ENCODE results near the gene MGAT4A.

Gene MGAT4A

GRCh38 chr2:98588880-98589431, 142.0 kb downstream of the MGAT4A start:
- Histone ChIP-seq H3K9me3 (replicated peaks in 1 of 2; ENCODE audit: control insufficient read depth in 2 of 2, insufficient read depth in 1 of 2, low read depth in 1 of 2, low read length in 2 of 2) (peaks cover 4 to 5% of the 10 kb centered on the region in 2 donors), H4K91ac (ENCODE audit: low read depth, low read length, poor library complexity) (no peak overlapping the region), H3K4ac (ENCODE audit: low read length) (no peak overlapping the region), H3K23ac (ENCODE audit: low read depth, low read length, poor library complexity) (no peak overlapping the region), H2AFZ (ENCODE audit: low read length) (no peak overlapping the region), H3K36me3 (replicated peaks in 1 of 2; ENCODE audit: control insufficient read depth in 2 of 2, insufficient read depth in 2 of 2, low read length in 2 of 2) (peaks cover 8 to 40% of the 10 kb centered on the region in 2 donors), H3K14ac (ENCODE audit: low read length) (no peak overlapping the region), H3K9ac (ENCODE audit: low read depth, low read length, poor library complexity) (no peak overlapping the region), H2BK5ac (ENCODE audit: low read length) (no peak overlapping the region), H3K4me3 (ENCODE audit: low read length in 2 of 2) (no peak overlapping the region), H3K18ac (ENCODE audit: low read length) (no peak overlapping the region), H3K4me2 (ENCODE audit: insufficient read depth, low read length, poor library complexity, severe bottlenecking) (no peak overlapping the region), H2BK120ac (ENCODE audit: low read depth, low read length) (no peak overlapping the region), H3K4me1 (ENCODE audit: control insufficient read depth in 2 of 2, insufficient read depth in 1 of 2, low read depth in 1 of 2, low read length in 2 of 2) (peaks cover 0 to 2% of the 10 kb centered on the region in 2 donors), H3K27me3 (ENCODE audit: control insufficient read depth in 3 of 3, insufficient read depth in 3 of 3, low read depth in 1 of 3, low read length in 3 of 3) (no peaks in the 10 kb centered on the region), H2BK15ac (ENCODE audit: low read length) (no peak overlapping the region), H3K27ac (replicated peaks; ENCODE audit: low read length) (no peak overlapping the region), H2AK5ac (ENCODE audit: low read depth, low read length) (no peak overlapping the region), H2BK12ac (ENCODE audit: low read length) (no peak overlapping the region), H4K8ac (ENCODE audit: low read depth, low read length) (no peak overlapping the region), H3K79me1 (ENCODE audit: low read depth, low read length) (no peaks in the 10 kb centered on the region)
- DNase-seq (ENCODE audit: low spot score), result no peak
- no CpG with 5 or more reads among the region's 4 CpGs for WGBS, 2 donors (ENCODE audit: extremely low coverage in 2 of 2, insufficient read length in 2 of 2, insufficient replicate concordance in 1 of 2)

GRCh38 chr2:98586551-98587140, 144.3 kb downstream of the MGAT4A start:
- Histone ChIP-seq H2AFZ (ENCODE audit: low read length) (no peak overlapping the region), H3K18ac (ENCODE audit: low read length) (no peak overlapping the region), H3K4ac (ENCODE audit: low read length) (no peak overlapping the region), H3K36me3 (replicated peaks in 1 of 2; ENCODE audit: control insufficient read depth in 2 of 2, insufficient read depth in 2 of 2, low read length in 2 of 2) (peaks cover 15 to 61% of the 10 kb centered on the region in 2 donors), H3K79me1 (ENCODE audit: low read depth, low read length) (no peaks in the 10 kb centered on the region), H3K4me3 (ENCODE audit: low read length in 2 of 2) (no peak overlapping the region), H3K9ac (ENCODE audit: low read depth, low read length, poor library complexity) (peak overlapping the region; percentile 60), H2AK5ac (ENCODE audit: low read depth, low read length) (no peak overlapping the region), H3K4me1 (ENCODE audit: control insufficient read depth in 2 of 2, insufficient read depth in 1 of 2, low read depth in 1 of 2, low read length in 2 of 2) (peaks cover 0 to 6% of the 10 kb centered on the region in 2 donors), H3K9me3 (replicated peaks in 1 of 2; ENCODE audit: control insufficient read depth in 2 of 2, insufficient read depth in 1 of 2, low read depth in 1 of 2, low read length in 2 of 2) (no peaks in the 10 kb centered on the region), H3K23ac (ENCODE audit: low read depth, low read length, poor library complexity) (peak overlapping the region; percentile 38), H2BK15ac (ENCODE audit: low read length) (no peak overlapping the region), H2BK120ac (ENCODE audit: low read depth, low read length) (no peak overlapping the region), H3K4me2 (ENCODE audit: insufficient read depth, low read length, poor library complexity, severe bottlenecking) (no peak overlapping the region), H3K14ac (ENCODE audit: low read length) (no peak overlapping the region), H4K91ac (ENCODE audit: low read depth, low read length, poor library complexity) (no peak overlapping the region), H2BK12ac (ENCODE audit: low read length) (no peak overlapping the region), H2BK5ac (ENCODE audit: low read length) (no peak overlapping the region), H3K27me3 (ENCODE audit: control insufficient read depth in 3 of 3, insufficient read depth in 3 of 3, low read depth in 1 of 3, low read length in 3 of 3) (no peaks in the 10 kb centered on the region), H4K8ac (ENCODE audit: low read depth, low read length) (no peak overlapping the region), H3K27ac (replicated peaks; ENCODE audit: low read length) (no peak overlapping the region)
- no CpG with 5 or more reads among the region's 6 CpGs for WGBS, 2 donors (ENCODE audit: extremely low coverage in 2 of 2, insufficient read length in 2 of 2, insufficient replicate concordance in 1 of 2)
- DNase-seq (ENCODE audit: low spot score), result no peak

- no peak overlapping the region for H4K8ac ChIP-seq (ENCODE audit: low read depth, low read length)
- peaks cover 0 to 6% of the 10 kb centered on the region in 2 donors for H3K4me1 ChIP-seq (ENCODE audit: control insufficient read depth in 2 of 2, insufficient read depth in 1 of 2, low read depth in 1 of 2, low read length in 2 of 2)
- H2BK12ac ChIP-seq (ENCODE audit: low read length), result no peak overlapping the region
Measured at GRCh38 chr2:98585386-98585785, 145.5 kb downstream of the MGAT4A start.

GRCh38 chr2:98583816-98584618, 146.9 kb downstream of the MGAT4A start:
- H3K9ac ChIP-seq (ENCODE audit: low read depth, low read length, poor library complexity), result no peak overlapping the region
- H4K91ac ChIP-seq (ENCODE audit: low read depth, low read length, poor library complexity), result no peak overlapping the region
- no peak overlapping the region for H2BK12ac ChIP-seq (ENCODE audit: low read length)
- no peaks in the 10 kb centered on the region for H3K79me1 ChIP-seq (ENCODE audit: low read depth, low read length)
- H3K4me3 ChIP-seq (ENCODE audit: low read length in 2 of 2), result no peak overlapping the region
- H3K18ac ChIP-seq (ENCODE audit: low read length), result no peak overlapping the region
- no peaks in the 10 kb centered on the region for H3K27me3 ChIP-seq (ENCODE audit: control insufficient read depth in 3 of 3, insufficient read depth in 3 of 3, low read depth in 1 of 3, low read length in 3 of 3)
- H2AFZ ChIP-seq (ENCODE audit: low read length), result no peak overlapping the region
- no peak overlapping the region for H4K8ac ChIP-seq (ENCODE audit: low read depth, low read length)
- no peaks in the 10 kb centered on the region for H3K9me3 ChIP-seq (replicated peaks in 1 of 2; ENCODE audit: control insufficient read depth in 2 of 2, insufficient read depth in 1 of 2, low read depth in 1 of 2, low read length in 2 of 2)
- H3K27ac ChIP-seq (replicated peaks; ENCODE audit: low read length), result no peak overlapping the region
- H3K4me1 ChIP-seq (ENCODE audit: control insufficient read depth in 2 of 2, insufficient read depth in 1 of 2, low read depth in 1 of 2, low read length in 2 of 2), result peaks cover 0 to 6% of the 10 kb centered on the region in 2 donors
- no peak overlapping the region for H3K23ac ChIP-seq (ENCODE audit: low read depth, low read length, poor library complexity)
- DNase-seq (ENCODE audit: low spot score), result no peak
- H3K4ac ChIP-seq (ENCODE audit: low read length), result no peak overlapping the region
- no peak overlapping the region for H3K4me2 ChIP-seq (ENCODE audit: insufficient read depth, low read length, poor library complexity, severe bottlenecking)
- no peak overlapping the region for H2BK120ac ChIP-seq (ENCODE audit: low read depth, low read length)
- peaks cover 15 to 57% of the 10 kb centered on the region in 2 donors for H3K36me3 ChIP-seq (replicated peaks in 1 of 2; ENCODE audit: control insufficient read depth in 2 of 2, insufficient read depth in 2 of 2, low read length in 2 of 2)
- no peak overlapping the region for H3K14ac ChIP-seq (ENCODE audit: low read length)
- H2BK5ac ChIP-seq (ENCODE audit: low read length), result no peak overlapping the region
- H2BK15ac ChIP-seq (ENCODE audit: low read length), result no peak overlapping the region
- no peak overlapping the region for H2AK5ac ChIP-seq (ENCODE audit: low read depth, low read length)
- WGBS, 2 donors (ENCODE audit: extremely low coverage in 2 of 2, insufficient read length in 2 of 2, insufficient replicate concordance in 1 of 2), result no CpG with 5 or more reads among the region's 10 CpGs

More at GRCh38 chr2:98585386-98585785, 145.5 kb downstream of the MGAT4A start:
- H3K4me3 ChIP-seq (ENCODE audit: low read length in 2 of 2), result no peak overlapping the region
- H2BK5ac ChIP-seq (ENCODE audit: low read length), result no peak overlapping the region
- peak overlapping the region; percentile 72 for H3K4ac ChIP-seq (ENCODE audit: low read length)
- DNase-seq (ENCODE audit: low spot score), result no peak
- no peak overlapping the region for H3K18ac ChIP-seq (ENCODE audit: low read length)
- H2BK120ac ChIP-seq (ENCODE audit: low read depth, low read length), result no peak overlapping the region
- no peak overlapping the region for H2BK15ac ChIP-seq (ENCODE audit: low read length)
- no peaks in the 10 kb centered on the region for H3K79me1 ChIP-seq (ENCODE audit: low read depth, low read length)
- H2AFZ ChIP-seq (ENCODE audit: low read length), result no peak overlapping the region
- no peak overlapping the region for H2AK5ac ChIP-seq (ENCODE audit: low read depth, low read length)
- H3K14ac ChIP-seq (ENCODE audit: low read length), result no peak overlapping the region
- no CpG with 5 or more reads among the region's 10 CpGs for WGBS, 2 donors (ENCODE audit: extremely low coverage in 2 of 2, insufficient read length in 2 of 2, insufficient replicate concordance in 1 of 2)
- peak overlapping the region; percentile 63 for H3K9ac ChIP-seq (ENCODE audit: low read depth, low read length, poor library complexity)
- H3K9me3 ChIP-seq (replicated peaks in 1 of 2; ENCODE audit: control insufficient read depth in 2 of 2, insufficient read depth in 1 of 2, low read depth in 1 of 2, low read length in 2 of 2), result no peaks in the 10 kb centered on the region
- no peaks in the 10 kb centered on the region for H3K27me3 ChIP-seq (ENCODE audit: control insufficient read depth in 3 of 3, insufficient read depth in 3 of 3, low read depth in 1 of 3, low read length in 3 of 3)
- H3K4me2 ChIP-seq (ENCODE audit: insufficient read depth, low read length, poor library complexity, severe bottlenecking), result no peak overlapping the region
- H3K23ac ChIP-seq (ENCODE audit: low read depth, low read length, poor library complexity), result no peak overlapping the region
- no peak overlapping the region for H4K91ac ChIP-seq (ENCODE audit: low read depth, low read length, poor library complexity)
- peaks cover 15 to 56% of the 10 kb centered on the region in 2 donors for H3K36me3 ChIP-seq (replicated peaks in 1 of 2; ENCODE audit: control insufficient read depth in 2 of 2, insufficient read depth in 2 of 2, low read length in 2 of 2)
- H3K27ac ChIP-seq (replicated peaks; ENCODE audit: low read length), result no peak overlapping the region

All from neuronal stem cell (in vitro differentiated cells).